ENCODE measurements around the gene HSD17B14.

Gene HSD17B14

DNA sequence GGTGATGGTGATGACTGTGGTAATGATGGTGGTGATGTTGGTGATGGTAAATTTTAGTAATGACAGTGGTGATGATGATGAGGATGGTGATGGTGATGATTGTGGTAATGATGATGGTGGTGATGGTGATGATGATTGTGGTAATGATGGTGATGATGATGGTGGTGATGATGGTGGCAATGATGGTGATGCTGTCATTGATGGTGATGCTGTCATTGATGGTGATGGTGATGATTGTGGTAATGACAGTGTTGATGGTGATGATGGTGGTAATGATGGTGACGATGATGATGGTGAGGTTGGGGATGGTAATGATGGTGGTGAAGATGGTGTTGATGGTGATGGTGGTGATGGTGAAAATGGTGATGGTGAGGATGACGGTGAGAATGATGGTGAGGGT is 13.8 kb downstream of the HSD17B14 start:
- no peak for DNase-seq

DNA sequence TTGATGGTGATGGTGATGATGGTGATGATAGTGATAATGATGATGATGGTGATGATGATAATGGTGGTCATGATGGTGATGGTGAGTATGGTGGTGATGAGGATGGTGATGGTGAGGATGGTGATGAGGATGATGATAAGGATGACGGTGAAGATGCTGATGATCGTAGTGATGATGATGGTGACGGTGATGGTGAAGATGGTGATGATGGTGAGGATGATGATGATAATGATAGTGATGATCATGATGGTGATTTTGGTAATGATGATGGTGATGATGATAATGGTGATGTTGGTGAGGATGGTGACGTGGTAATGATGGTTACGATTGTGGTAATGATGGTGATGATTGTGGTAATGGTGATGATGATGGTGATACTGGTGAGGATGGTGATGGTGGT is 14.7 kb downstream of the HSD17B14 start:
- DNase-seq, result no peak

DNA sequence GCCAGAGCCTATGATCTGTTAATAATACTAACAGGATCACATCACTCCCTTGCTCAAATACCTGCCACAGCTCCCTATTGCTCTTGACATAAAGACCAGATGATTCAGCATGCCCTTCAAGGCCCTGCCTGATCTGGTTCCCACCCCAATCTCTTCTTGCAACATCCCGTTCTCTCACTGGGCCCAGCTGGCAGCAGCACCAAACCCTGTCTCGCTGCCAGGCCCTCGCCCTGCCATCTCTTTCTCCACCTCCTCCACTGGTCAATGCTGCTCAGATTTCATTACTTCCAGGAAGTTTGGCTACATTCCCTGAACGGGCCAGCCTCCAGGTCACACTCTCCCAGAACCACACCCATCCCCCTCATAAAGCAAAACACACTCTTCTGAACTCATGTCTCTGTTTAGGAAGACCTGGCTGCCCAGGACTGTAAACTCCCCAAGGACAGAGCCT is 16.9 kb downstream of the HSD17B14 start:
- no peak for DNase-seq

DNA sequence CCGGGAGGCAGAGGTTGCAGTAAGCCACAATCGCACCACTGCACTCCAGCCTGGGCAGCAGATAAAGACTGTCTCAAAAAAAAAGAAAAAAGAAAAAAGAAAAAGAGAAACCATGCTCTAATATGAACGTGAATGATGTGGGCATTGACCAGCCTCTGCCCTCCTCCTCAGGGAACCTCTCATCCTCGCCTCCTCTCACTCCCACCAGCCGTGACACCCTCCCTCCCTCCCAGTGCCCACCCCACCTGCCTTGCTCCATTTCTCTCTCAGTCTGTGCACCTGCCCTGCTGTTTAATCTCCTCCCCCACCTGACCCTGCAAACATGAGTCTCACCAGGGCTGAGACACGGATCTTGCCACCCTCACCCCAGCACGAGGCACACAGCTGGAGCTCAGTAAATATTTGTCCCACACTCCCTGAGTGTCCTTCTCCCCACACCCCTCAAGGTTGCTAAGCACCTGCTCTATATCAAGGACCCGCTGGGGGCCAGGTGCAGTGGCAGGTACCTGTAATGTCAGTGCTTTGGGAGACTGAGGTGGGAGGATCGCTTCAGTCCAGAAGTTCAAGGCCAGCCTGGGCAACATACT is 18.0 kb downstream of the HSD17B14 start:
- DNase-seq, result no peak

DNA sequence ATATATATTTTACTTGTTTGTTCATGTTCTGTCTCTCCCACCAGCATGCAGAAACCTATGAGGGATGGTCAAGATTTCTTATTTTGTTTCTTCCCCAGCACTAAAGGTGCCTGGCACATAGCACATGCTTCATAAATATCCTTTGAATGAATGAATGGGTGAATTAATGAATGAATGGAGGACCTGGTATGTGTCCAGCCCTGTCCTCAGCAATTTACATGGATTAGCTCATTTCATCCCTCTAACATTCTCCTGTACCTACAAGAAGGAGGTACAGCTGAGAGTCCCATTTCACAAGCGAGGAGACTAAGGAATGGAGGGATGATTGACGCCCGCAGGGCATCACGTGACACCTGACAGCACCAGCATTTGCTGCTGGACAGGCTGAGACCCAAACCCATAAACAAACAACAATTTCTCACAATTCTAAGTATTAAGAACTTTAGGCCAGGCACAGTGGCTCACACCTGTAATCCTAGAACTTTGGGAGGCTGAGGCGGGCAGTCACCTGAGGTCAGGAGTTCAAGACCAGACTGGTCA is 18.6 kb downstream of the HSD17B14 start:
- DNase-seq, result no peak

DNA sequence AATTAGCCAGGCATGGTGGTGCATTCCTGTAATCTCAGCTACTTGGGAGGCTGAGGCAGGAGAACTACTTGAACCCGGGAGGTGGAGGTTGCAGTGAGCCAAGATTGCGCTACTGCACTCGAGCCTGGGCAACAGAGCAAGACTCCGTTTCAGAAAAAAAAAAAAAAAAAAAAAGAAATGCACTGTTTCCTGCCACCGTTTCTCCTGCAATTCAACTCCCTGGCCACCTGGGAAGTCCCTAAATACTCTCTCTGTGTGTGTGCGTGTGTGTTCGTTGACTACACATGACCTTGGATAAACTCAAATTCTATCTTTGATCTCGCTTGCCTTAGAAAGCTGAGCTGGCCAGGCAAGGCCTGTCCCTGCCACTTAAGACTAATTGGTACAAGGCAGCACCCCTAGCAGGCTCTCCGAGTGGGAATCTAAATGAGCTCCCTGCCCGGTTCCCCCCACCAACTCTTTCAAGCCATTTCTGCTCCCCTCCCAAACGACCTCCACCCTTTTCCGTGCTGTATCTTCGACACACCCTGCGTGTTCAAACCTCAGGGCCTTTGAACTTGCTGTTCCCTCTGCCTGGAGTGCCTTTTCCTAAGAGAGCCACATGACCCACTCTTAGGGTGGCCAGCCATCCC is 20.3 kb downstream of the HSD17B14 start:
- no peak for DNase-seq

DNA sequence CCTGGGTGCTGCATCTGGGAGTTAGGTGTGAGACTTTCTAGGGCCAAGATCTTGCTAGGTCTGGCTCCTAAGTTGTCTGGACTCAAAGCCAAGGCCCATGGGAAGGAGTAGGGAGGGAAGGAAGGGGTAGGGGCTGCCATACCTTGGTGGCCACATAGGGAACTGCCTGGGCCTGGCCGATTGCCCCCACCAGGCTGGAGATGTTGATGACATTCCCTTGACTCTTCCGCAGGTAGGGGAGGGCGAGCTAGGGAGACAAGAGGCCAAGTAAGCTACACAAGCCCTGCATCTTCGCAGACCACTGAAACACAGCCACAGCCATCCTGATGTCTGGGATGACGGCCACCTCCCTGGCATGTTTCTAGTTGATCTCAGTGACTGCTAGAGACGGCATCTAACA is 21.4 kb downstream of the HSD17B14 start:
- no peak for DNase-seq

DNA sequence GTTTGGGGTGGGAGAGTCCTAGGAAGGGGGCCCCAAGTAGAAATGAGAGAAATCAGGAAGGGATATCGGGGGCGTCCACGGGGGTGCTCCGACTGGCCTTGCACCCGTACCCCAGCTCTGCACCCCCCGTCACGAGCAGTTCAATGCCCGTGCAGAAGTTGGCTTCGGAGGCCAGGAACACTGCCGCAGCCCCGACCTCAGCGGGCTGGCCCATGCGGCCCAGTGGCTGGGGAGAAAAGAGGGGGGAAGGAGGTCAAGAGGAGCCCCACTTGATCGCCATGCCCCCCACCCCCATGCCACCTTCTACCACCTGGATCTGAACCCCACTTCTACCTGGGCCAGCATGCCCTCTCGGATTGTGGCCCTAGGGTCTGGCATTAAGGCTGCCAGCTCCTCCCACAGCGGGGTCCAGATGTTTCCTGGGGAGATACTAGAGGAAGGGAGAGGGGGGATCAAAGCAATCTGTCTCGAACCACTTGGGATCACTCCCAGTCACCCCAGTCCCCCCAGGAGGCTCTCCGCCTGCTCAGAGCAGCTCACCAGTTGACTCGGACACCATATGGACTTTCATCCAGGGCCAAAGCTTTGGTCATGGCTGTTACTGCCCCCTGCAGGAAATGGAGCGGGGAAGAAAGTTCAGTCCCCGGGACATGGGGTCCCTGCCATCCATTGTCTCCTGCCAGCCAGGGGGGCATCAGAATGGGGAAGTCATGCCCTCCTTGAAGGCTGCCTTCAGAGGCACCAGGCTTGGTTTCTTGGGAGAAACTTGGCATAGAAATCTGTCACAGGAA is 23.0 kb downstream of the HSD17B14 start:
- no peak for DNase-seq

DNA sequence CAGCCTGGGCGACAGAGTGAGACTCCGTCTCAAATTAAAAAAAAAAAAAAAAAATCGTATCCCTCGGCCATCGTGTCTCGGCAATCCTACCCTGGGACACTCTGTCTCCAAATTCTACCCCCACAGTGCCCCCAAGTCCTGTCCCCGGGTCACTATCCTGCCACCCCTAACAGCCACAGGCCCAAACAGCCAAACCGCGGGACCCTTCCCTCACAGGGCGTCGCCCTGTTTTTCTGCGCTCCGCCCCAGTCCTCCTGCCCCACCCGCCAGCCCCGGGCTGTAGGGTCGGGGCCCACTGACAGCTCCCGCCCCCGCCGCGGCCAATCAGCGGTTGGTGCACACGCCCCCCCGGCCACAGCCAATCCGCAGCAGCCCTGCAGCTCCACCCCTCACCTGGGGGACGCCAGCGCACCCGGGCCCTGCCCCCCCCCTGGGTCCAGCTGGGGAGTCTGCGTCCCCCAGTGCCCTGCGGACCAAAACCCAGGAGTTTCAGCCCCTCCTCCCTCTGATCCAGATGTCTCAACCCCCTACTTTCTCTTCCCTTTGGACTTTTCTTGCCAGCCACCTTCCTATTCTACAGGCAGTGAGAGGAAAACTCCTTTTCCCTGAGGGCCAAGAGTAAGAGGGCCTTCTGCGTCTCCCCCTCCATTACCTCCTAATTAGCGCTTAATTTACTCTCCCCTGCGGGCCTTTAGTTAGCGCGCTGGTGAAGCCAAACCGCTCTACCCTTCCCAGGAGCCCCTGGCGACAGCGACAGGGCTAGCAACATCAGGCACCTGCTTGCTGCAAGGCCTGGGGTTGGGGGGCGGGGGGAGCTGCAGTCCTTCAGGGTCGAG is 24.0 kb downstream of the HSD17B14 start:
- DNase-seq, result peak; percentile 91

DNA sequence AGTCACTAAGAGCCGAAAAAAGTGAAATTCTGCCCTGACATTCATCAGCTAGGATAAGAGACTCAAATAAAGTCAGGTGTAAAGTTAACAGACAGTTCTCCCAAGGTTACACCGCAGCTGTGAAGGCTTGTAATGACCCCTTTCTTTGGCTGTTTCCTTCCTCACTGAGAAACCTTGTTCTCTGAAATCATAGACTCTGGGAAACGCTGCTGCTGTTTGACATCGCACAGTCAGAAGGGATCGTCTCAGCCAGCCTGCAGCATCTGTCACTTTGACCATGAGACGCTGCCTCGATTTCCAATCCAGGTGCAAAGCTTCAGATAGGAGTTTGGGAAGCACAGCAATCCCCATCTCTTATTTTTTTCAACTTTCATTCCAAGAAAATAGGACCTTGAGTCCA is 26.1 kb downstream of the HSD17B14 start:
- no peak for DNase-seq

DNA sequence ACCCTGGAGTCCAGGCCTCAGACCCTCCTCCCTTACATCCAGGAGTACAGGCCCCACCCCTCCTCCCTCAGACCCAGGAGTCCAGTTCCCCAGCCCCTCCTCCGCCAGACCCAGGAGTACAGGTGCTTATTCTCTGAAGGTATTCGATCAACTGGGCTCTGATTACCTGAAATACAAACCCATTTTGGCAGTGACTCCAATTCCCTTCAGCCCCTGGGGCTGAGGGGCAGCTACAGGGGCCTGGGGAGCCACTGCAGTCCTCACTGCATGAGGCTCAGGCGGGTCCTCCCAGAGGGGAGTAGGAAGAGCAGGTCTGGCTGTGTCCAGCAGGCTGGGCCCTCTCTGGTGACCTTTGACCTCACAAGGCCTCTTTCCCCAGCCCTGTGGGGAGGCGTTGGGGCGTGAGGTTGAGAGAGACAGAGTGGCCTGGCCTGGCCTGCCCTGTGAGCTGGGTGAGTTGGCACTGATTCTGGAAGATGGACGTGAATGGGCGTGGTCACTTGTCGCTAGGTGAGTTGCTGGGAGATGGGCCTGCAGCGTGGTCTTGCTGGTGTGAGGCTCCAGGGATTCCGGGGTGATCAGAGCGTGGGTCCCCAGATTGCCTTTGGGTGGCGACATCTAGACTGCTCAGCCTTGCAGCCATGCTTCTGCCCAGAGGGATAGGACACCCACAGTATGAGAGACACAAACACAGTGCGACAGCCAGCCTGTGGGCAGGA is 28.5 kb downstream of the HSD17B14 start:
- no peak for DNase-seq

DNA sequence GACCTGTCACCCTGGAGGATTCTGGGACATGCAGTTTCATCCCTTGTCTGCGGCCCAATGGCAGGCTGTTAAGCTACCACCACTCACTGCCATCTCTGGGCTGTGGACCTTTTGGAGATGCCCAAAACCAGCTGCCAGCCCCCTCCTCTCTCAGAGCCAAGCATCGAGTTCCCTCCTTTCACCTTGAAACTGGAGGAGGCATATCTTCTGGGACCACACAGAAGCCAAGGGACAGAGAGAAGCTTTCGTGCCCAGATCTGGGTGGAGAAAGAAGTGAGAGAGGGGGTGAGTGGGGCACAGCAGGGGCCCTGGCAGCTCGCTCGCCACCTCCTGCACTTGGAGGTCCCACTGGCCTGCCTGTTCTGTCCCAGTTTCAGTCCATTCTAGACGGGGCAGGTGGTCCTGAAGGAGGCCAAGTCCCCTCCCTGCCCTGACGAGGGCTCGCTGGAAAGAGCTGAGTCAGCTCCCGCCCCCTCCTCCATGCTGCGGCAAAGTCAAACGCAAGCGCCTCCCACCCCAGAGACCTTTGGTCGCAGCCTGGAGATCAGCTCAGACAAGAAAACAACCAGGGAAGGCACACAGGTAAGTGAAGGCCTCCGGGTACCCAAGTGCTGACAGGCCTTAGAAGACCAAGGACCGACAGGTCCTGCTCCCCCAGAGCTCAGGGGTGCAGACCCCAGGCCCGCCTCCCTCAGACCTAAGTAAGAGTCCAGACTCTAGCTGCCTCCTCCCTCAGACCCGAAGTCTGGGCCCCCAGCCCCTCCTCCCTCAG is 29.3 kb downstream of the HSD17B14 start:
- no peak for DNase-seq

DNA sequence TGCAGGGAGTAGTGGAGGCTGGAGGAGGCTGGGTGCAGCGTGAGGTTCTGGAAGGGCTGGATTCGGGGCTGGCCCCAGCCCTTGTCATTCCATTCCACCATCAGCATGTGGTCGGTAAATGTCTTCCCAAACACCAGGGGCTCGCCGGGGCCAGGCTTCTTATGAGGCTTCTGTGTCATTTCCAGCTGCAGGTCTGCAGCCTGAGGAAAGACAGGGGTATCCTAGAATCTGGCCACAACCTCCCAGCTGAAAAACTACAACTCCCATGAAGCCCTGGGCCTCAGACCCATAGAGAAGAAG is 29.8 kb downstream of the HSD17B14 start:
- DNase-seq, result peak; percentile 76

DNA sequence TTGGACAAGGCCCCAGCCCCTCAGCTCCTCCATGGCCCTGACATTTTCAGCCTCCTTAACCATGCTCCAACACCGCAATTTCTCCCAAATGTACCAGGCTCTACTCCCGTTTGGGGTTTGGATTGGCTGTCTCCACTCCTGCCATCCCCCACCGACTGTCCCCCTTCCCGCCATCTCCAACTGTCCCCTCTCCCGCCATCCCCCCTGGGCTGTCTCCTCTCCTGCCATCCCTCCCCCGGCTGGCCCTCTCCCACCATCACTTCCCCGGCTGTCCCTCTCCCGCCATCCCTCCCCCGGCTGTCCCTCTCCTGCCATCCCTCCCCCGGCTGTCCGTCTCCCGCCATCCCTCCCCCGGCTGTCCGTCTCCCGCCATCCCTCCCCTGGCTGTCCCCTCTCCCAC is 30.8 kb downstream of the HSD17B14 start:
- DNase-seq, result no peak

DNA sequence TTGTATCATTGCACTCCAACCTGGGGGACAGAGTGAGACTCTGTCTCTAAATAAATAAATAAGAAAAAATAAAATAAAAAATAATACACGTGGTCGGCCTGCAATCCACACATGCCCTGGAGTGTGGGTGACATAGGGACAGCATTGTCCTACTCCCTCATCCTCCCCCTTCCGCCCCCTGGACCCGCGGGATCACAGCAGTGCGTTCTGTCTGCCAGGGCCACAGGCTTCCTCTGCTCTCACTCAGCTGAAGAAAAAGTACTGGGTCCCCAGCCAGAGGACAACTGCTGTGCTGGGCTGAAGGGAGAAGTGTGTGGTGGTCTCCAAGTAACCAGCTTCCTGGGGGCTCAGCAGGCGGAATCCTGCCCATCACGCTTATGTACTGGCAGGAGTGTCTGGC is 31.8 kb downstream of the HSD17B14 start:
- DNase-seq, result no peak

DNA sequence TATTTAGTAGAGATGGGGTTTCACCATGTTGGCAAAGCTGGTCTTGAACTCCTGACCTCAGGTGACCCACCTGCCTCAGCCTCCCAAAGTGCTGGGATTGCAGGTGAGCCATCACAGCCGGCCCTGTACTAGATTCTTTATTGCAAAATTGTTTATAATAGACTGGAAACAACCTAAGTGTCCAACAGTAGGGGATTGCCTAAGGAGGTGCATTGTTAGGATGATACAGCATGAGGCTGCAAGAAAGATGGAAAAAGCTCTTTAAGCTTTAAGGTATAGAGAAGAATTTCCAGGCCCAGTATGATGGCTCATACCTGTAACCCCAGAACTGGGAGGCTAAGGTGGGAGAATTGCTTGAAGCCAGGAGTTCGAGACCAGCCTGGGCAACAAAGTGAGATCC is 33.7 kb downstream of the HSD17B14 start:
- no peak for DNase-seq

DNA sequence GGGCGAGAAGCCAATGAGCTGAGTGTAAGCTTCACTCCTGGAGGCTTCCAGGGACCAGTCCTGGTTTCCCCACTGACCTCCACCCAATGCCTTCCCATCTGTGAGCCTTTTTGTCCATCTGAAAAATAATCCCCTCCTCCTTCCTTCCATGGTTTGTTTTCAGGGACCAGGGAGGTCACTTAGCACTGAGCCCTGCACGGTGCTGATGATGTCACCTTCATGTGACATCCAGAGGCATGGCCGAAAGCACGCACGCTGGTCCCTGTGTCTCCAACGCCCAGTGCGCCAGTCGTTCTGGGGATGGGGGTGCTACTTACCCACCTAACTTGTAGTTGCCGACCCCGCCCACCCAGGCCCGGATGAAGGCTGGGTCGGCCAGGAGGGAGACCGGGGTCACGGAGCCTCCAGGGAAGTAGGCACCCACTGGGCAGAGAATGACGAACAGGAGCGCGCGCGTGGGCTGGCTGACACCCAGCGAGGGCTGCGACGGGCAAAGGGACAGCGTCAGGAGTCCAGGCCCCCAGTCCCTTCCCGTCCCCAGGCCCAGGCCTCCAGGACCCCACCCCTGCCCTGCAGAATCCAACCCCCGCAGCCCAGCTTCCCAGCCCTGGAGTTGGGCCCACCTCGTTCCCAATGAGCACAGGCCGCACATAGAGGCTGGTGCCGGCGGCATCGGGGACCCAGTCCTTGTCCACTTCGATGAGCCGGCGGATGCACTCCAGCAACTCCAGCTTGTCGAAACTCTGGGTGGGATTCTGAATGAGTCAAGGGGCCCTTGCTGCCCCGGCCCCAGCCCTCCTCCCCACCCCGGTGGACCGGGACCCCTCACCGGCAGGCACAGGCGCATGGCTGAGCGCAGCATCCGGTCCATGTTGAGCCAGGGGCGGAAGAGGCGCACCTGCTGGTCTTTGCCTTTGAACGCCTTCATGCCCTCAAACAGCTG is 36.7 kb downstream of the HSD17B14 start:
- DNase-seq, result no peak

DNA sequence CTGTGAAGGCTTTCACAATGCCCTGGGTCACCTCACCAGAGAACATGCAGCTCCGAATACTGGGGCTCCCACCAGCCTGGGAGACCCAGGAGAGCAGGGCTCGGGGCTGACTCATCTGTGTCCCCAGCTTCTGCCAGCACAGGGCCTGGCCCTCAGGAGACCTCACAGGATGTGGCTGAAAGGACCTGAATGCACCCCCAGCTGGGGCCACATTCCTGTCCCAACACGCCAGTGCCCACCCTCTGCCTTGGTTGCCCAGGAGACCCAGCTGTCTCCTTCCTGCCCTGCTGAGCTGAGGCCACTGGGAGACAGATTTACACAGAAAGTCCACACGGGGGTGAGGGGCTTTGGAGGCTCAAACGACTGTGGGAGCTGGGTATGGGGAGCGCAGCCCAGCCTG is 37.4 kb downstream of the HSD17B14 start:
- DNase-seq, result no peak

DNA sequence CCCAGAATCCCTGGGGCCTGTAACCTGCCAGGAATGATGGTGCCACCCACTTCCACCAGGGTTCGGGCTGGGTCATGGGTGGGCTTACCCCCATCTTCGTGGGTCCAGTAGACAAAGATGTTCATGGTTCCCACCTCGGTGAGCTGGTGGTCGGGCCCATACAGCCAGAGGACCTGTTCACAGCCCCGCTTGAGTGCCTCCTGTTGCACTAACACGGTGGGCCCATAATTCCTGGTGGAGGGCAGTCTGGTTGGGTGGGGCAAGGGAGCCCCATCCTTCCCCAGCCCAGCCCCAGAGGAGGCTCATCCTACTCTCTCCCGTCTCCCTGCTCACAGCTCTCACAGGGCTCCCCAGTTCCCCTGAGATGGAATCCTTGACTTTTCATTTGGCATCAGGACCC is 39.2 kb downstream of the HSD17B14 start:
- no peak for DNase-seq

DNA sequence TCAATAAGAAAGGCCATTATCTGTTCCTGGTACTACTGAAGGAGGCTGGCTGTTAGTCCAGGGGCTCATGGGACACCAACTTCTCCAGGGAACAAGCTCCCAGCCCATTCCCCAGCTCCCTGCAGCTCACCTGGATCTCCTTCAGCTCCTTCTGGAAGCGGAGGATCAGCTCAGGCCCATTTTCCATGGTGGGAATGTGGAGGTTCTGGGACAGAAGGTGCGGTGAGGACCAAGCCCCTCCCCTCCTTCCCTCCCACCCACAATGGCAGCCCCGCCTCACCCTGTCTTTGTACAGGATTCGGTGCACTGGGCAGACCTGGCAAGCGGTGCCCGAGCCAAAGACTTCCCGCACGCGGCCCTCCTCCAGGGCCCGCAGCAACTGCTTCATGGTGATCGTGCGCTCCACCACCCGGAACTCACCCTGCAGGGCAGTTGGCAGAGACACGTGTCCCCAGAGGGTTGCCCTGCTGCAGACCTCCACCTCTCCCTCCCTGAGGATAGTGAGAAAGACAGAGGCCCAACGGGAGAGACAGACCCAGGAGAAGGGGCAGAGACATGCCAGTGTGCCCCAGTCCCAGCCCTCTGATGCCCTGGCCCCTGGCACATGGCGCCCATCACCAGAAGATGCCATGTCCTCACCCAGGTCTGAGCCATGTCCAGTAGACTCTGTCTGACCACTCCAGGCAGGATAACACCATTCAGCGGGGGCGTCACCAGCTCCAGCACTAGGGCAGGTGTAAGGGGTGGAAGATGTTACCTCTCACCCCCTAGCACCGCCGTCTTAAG is 39.8 kb downstream of the HSD17B14 start:
- DNase-seq, result no peak
